ENCODE data around the gene USP17L21.
"Not testable (repeated sequence)": the region's sequence is repeated elsewhere in the genome, so short reads cannot be mapped to it uniquely, and the experiment has no call there.

GRCh38 chr4:9238461-9238860, 24.2 kb upstream of the USP17L21 start:
- not testable (repeated sequence) for TF ChIP-seq MXD3 (CRISPR knock-in tag; IDR thresholded peaks at IDR 0.05); RBM22 (optimal IDR thresholded peaks at IDR 0.05; ENCODE audit: low read length); FOSL2 (CRISPR knock-in tag; IDR thresholded peaks at IDR 0.05)

Measured in HepG2 (cell line).